Central memory CD8-positive, alpha-beta T cell (primary cell): Measurements from ENCODE around the gene ATM.

Experiments
- ATAC-seq: fragments of 150-1000 bp; cut with Tn5 transposase; replicated peaks from 2 replicates; pipeline ENCODE4 v1.10.0; 2022; ENCODE audit warnings: mild to moderate bottlenecking, moderate FRiP score, moderate number of reproducible peaks; ENCODE audit not compliant: poor library complexity, severe bottlenecking; ENCODE audit errors: extremely low read depth
- DNase-seq, 2 donors: peaks; one replicate each; pipeline ENCODE4 v3.0.0; 2021; ENCODE audit warnings: low spot score in 2 of 2
- H3K27ac Mint-ChIP-seq: one replicate; pipeline ENCODE4 v1.8.0; 2022; ENCODE audit warnings: low read depth, mild to moderate bottlenecking, moderate library complexity, mixed read lengths
- H3K27me3 Mint-ChIP-seq: one replicate; pipeline ENCODE4 v1.8.0; 2022; ENCODE audit warnings: mixed read lengths
- H3K36me3 Mint-ChIP-seq: one replicate; pipeline ENCODE4 v1.8.0; 2022; ENCODE audit warnings: mild to moderate bottlenecking, moderate library complexity, mixed read lengths; ENCODE audit not compliant: insufficient read depth
- H3K4me1 Mint-ChIP-seq: one replicate; pipeline ENCODE4 v1.8.0; 2022; ENCODE audit warnings: mixed read lengths
- H3K4me3 Mint-ChIP-seq: one replicate; pipeline ENCODE4 v1.8.0; 2022; ENCODE audit warnings: mild to moderate bottlenecking, moderate library complexity, mixed read lengths
- H3K9me3 Mint-ChIP-seq: one replicate; pipeline ENCODE4 v1.8.0; 2022; ENCODE audit warnings: mixed read lengths

The ATM gene

DNA sequence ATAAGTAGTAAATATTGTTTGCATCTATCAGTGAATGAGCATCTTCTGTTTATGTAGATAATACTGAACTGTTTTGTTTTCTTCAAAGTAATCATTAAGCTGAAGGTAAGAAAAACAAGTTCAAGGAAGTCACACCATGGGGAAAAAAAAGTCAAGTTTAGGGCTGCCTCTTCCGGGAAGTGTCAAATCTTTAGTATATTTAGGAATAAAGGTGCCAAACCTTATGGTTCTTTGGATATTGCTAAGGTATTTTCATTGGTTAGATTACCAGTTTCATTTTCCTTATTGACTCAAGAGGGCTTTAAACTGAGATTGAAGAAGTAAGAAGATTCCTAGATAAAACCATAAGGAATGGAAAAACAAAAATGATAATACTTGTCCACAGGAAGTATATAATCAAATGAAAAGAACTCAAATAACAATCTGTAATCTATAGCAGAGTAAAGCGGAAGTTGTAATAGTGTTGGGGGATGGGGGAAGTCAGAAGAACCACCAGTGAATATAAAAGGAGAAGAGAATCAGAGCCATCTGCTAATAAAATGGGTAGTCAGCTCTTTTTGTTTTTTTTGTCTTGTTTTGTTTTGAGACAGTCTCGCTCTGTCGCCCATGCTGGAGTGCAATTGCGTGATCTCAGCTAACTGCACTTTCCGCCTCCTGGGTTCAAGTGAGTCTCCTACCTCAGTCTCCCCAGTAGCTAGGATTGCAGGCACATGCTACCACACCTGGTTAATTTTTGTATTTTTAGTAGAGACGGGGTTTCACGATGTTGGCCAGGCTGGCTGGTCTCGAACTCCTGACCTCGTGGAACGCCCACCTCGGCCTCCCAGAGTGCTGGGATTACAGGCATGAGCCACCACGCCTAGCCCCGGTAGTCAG is 2.3 kb downstream of the ATM start:
- Mint-ChIP-seq H3K27ac (no peak overlapping the region), H3K4me1 (peaks cover 43% of the 10 kb centered on the region), H3K27me3 (no peaks in the 10 kb centered on the region), H3K9me3 (no peaks in the 10 kb centered on the region), H3K36me3 (peaks cover 41% of the 10 kb centered on the region), H3K4me3 (no peak overlapping the region)
- ATAC-seq (no peak), DNase-seq (no peak)

DNA sequence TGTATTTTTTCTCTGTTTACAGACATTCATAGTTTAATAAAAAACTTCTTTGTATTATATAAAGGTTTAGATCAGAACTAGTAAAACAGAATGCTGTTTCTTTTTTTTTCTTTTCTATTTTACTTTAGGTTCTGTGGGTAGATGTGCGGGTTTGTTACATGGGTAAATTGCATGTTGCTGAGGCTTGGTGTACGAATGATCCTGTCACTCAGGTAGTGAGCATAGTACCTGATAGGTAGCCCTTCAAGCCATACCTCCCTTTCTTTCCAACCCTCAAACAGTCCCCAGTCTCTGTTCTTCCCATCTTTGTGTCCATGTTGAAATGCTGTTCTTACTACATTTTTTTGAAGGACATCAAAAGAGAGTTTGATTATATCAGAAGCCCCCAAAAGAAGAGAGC is 3.2 kb downstream of the ATM start:
- peaks cover 38% of the 10 kb centered on the region for H3K4me1 Mint-ChIP-seq
- no peak overlapping the region for H3K4me3 Mint-ChIP-seq
- no peak for ATAC-seq
- H3K27me3 Mint-ChIP-seq, result no peaks in the 10 kb centered on the region
- H3K9me3 Mint-ChIP-seq, result no peaks in the 10 kb centered on the region
- H3K36me3 Mint-ChIP-seq, result peaks cover 43% of the 10 kb centered on the region
- H3K27ac Mint-ChIP-seq, result no peak overlapping the region
- DNase-seq, result no peak

DNA sequence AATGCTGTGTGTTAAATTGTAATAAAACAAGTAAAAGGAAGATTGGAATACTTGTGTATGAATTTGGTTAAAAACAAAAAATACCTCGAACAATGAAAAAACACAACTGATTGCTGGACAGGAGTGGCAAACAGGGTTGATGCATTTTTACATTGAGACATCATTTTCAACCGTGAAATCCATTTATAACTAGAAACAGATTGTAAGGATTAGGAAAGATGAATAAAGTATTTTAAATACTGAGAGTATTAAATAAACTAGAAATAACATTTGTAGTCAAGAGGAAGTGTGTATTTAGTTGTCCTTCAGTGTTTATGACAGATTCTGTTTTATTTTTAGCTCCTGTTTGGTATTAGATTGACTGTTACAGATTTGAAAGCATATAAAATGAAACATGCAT is 5.4 kb downstream of the ATM start:
- Mint-ChIP-seq H3K9me3 (no peaks in the 10 kb centered on the region), H3K27ac (peak overlapping the region; percentile 83), H3K36me3 (peaks cover 62% of the 10 kb centered on the region), H3K27me3 (no peaks in the 10 kb centered on the region), H3K4me3 (peak overlapping the region; percentile 66), H3K4me1 (peaks cover 40% of the 10 kb centered on the region)
- ATAC-seq (no peak), DNase-seq (no peak)

DNA sequence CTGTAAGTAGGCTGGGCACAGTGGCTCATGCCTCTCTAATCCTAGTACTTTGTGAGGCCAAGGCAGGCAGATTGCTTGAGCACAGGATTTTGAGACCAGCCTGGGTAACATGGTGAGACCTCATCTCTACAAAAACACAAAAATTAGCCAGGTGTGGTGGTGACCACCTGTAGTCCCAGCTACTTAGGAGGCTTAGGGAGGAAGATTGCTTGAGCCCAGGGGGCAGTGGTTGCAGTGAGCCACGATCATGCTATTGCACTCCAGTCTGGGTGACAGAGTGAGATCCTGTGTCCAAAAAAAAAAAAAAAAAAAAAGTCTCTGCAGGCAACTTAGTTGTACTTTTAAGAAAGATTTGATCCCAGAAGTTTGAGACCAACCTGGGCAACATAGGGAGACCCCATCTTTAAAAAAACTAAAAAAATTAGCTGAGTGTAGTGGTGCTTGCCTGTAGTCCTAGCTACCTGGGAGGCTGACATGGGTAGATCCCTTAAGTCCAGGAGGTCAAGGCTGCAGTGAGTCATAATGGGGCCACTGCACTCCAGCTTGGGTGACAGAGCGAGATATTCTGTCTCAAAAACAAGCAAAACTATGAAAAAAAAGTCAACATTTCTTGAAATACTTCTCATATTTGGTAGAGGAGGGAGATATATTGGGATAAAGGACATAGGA is 10.5 kb downstream of the ATM start:
- no peak for ATAC-seq
- no peak overlapping the region for H3K27ac Mint-ChIP-seq
- H3K9me3 Mint-ChIP-seq, result no peaks in the 10 kb centered on the region
- peaks cover 62% of the 10 kb centered on the region for H3K36me3 Mint-ChIP-seq
- no peaks in the 10 kb centered on the region for H3K27me3 Mint-ChIP-seq
- DNase-seq, result no peak
- H3K4me1 Mint-ChIP-seq, result peaks cover 54% of the 10 kb centered on the region
- H3K4me3 Mint-ChIP-seq, result no peak overlapping the region

DNA sequence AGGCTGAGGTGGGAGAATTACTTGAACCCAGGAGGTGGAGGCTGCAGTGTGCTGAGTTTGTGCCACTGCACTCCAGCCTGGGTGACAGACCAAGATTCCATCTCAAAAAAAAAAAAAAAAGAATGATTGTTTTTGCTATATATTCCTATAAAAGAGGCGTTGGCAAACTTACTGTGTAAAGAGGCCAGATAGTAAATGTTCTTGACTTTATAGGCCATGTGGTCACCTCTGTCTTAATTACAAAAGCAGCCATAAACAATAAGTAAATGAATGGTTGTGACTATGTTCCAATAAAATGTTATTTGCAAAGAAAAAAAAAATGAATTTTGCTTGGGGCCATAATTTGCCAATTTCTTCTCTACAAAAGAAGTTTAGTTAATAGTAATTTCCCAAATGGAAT is 12.3 kb downstream of the ATM start:
- H3K27ac Mint-ChIP-seq, result peak overlapping the region; percentile 99
- peaks cover 59% of the 10 kb centered on the region for H3K36me3 Mint-ChIP-seq
- no peak for DNase-seq
- peaks cover 58% of the 10 kb centered on the region for H3K4me1 Mint-ChIP-seq
- H3K9me3 Mint-ChIP-seq, result no peaks in the 10 kb centered on the region
- no peak overlapping the region for H3K4me3 Mint-ChIP-seq
- no peaks in the 10 kb centered on the region for H3K27me3 Mint-ChIP-seq
- ATAC-seq, result no peak

DNA sequence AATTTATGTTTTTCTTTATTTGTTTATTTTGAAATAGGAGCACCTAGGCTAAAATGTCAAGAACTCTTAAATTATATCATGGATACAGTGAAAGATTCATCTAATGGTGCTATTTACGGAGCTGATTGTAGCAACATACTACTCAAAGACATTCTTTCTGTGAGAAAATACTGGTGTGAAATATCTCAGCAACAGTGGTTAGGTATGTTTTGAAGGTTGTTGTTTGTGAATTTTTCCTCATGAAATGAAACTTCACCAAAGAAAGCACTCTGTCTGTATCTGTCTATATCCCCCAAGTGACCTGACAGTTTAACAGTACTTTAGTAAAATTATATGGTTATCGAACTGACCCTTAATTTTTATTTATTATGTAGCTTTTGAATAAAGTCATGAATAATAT is 12.8 kb downstream of the ATM start:
- DNase-seq (no peak), ATAC-seq (no peak)
- Mint-ChIP-seq H3K27me3 (no peaks in the 10 kb centered on the region), H3K4me3 (peak overlapping the region; percentile 62), H3K27ac (peak overlapping the region; percentile 99), H3K4me1 (peaks cover 58% of the 10 kb centered on the region), H3K36me3 (peaks cover 58% of the 10 kb centered on the region), H3K9me3 (no peaks in the 10 kb centered on the region)

DNA sequence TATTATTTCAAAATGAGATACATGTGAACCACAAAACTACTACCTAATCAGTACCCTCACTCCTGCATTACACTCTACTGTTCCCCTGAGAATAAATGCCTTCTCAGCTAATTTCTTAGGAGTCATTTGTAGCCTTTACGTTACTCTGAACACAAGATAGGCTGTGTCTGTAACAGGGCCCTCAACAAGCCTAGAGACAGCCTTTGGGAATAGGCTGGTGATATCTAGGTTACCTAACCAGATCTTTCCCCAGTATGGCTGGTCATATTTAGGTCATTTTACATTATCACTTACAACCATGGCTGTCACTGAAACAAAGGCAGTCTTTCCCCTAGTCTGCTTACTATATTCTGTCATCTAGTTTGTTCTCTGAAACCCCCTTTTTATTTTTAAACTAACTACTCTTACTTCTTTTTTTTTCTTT is 14.2 kb downstream of the ATM start:
- Mint-ChIP-seq H3K36me3 (peaks cover 46% of the 10 kb centered on the region), H3K9me3 (no peaks in the 10 kb centered on the region), H3K4me3 (peak overlapping the region; percentile 62), H3K27ac (peak overlapping the region; percentile 99), H3K4me1 (peaks cover 65% of the 10 kb centered on the region), H3K27me3 (no peaks in the 10 kb centered on the region)
- peak; percentile 34 for ATAC-seq
- no peak for DNase-seq

DNA sequence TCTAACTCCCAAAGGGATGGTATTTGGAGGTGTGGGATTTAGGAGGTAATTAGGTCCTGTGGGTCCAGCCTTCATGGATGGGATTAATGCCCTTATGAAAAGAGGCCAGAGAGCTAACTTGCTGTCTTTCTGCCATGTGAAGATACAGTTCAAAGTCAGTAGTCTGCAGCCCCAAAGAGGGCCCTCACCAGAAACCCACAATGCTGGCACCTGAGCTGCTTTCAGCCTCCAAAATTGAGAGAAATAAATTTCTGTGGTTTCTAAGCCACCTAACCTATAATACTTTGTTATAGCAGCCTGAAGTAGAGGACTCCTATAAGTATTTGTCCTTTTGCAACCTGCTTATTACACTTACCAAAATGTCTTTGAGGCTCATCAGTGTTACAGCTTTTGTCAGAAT is 16.2 kb downstream of the ATM start:
- ATAC-seq (no peak), DNase-seq (peak in 1 of 2 donors; percentile 36)
- Mint-ChIP-seq H3K27me3 (no peaks in the 10 kb centered on the region), H3K36me3 (peaks cover 41% of the 10 kb centered on the region), H3K4me3 (peak overlapping the region; percentile 73), H3K27ac (peak overlapping the region; percentile 74), H3K9me3 (no peaks in the 10 kb centered on the region), H3K4me1 (peaks cover 55% of the 10 kb centered on the region)

DNA sequence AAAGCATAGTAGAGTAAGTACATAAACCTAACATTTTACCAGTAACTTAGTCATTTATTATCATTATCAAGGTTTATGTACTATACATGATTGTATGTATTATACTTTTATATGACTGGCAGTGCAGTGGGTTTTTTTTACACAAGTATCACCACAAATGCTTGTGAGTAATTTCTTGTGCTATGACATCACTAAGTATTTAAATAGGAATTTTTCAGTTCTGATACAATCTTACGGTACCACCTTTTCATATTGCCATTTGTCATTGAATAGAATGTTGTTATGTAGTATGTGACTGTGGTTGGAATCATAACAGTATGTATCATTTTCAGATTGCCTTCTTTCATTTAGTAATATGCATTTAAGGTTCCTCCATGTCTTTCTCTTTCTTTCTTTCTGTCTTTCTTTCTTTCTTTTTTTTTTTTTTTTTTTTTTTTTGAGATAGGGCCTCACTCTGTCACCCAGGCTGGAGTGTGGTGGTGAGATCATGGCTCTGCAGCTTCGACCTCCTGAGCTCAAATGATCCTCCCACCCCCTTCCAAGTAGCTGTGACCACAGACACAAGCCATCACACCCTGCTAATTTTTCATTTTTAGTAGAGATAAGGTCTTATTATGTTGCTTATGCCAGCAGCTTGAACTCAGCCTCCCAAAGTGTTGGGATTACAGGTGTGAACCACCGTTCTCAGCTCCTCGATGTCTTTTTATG is 18.6 kb downstream of the ATM start:
- no peaks in the 10 kb centered on the region for H3K27me3 Mint-ChIP-seq
- H3K36me3 Mint-ChIP-seq, result peaks cover 47% of the 10 kb centered on the region

DNA sequence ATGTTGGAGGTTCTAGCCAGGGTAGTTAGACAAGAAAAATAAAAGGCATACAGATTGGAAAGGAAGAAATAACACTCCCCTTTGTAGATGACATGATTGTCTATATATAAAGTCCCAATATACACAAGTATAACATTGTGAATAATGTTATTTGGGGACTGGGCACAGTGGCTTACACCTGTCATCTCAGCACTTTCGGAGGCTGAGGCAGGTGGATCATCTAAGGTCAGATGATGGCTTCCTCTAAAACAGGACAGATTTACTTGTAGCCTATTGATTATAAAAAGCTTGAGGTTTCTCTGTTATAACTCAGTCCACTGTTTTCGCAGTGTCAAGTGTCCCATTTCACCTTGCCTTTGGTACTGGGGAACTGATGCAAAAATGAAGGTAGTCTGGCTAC is 19.6 kb downstream of the ATM start:
- Mint-ChIP-seq H3K4me3 (no peak overlapping the region), H3K36me3 (peaks cover 44% of the 10 kb centered on the region), H3K9me3 (no peaks in the 10 kb centered on the region), H3K4me1 (peaks cover 59% of the 10 kb centered on the region), H3K27me3 (no peaks in the 10 kb centered on the region), H3K27ac (peak overlapping the region; percentile 96)
- DNase-seq (no peak), ATAC-seq (no peak)

More for the DNA sequence above, 18.6 kb downstream of the ATM start:
- H3K4me1 Mint-ChIP-seq, result peaks cover 59% of the 10 kb centered on the region
- H3K4me3 Mint-ChIP-seq, result peak overlapping the region; percentile 12
- DNase-seq, result no peak
- peak; percentile 34 for ATAC-seq
- H3K27ac Mint-ChIP-seq, result peak overlapping the region; percentile 96
- no peaks in the 10 kb centered on the region for H3K9me3 Mint-ChIP-seq

DNA sequence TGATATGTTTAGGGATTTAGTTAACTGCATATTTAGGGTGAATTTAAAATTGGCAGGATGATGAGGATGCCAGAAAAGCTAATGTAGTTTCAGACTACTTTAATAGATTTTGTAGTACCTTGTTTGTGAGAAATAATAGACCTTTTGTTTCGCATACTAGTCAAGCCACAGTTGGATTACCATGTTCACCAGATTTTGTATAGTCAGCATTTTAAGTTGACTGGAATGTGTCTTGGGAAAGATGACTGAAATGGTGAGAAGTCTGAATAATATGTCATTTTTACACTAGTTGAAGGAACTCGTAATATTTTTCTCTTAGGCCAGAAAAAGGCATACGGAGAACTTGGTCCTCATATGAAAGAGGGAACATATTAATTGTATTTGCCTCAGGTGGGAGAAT is 23.4 kb downstream of the ATM start:
- peak overlapping the region; percentile 85 for H3K27ac Mint-ChIP-seq
- H3K27me3 Mint-ChIP-seq, result no peaks in the 10 kb centered on the region
- H3K36me3 Mint-ChIP-seq, result peaks cover 59% of the 10 kb centered on the region
- DNase-seq (no peak), ATAC-seq (no peak)
- peaks cover 40% of the 10 kb centered on the region for H3K4me1 Mint-ChIP-seq
- H3K9me3 Mint-ChIP-seq, result no peaks in the 10 kb centered on the region
- no peak overlapping the region for H3K4me3 Mint-ChIP-seq

DNA sequence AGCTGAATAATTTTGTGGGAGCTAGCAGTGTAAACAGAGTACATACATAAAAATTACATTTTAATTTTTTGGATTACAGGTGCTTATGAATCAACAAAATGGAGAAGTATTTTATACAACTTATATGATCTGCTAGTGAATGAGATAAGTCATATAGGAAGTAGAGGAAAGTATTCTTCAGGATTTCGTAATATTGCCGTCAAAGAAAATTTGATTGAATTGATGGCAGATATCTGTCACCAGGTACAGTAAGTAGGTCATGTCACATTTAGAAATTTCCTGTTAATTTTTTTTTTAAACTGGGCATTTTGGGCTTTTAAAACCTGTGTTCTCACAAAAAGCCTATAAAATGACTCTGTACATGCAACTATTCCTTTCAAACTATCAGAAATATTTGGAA is 24.0 kb downstream of the ATM start:
- no peak overlapping the region for H3K4me3 Mint-ChIP-seq
- H3K36me3 Mint-ChIP-seq, result peaks cover 64% of the 10 kb centered on the region
- H3K27ac Mint-ChIP-seq, result peak overlapping the region; percentile 85
- H3K4me1 Mint-ChIP-seq, result peaks cover 35% of the 10 kb centered on the region
- H3K9me3 Mint-ChIP-seq, result no peaks in the 10 kb centered on the region
- no peak for DNase-seq
- ATAC-seq, result no peak
- H3K27me3 Mint-ChIP-seq, result no peaks in the 10 kb centered on the region
